GM13976 (cell line): ENCODE data around the gene KSR1.

Experiments used
- DNase-seq: peaks from one replicate; pipeline ENCODE4 v3.0.0; 2012; ENCODE audit warnings: low spot score
- in situ Hi-C: fragments of 300-500 bp; cut with MboI; formaldehyde crosslinking; loops from one replicate; pipeline ENCODE4 v1.12.0; 2022; ENCODE audit warnings: low sequenced_read_pairs, mixed read lengths, inconsistent platforms; ENCODE audit not compliant: unreplicated experiment
- TF ChIP-seq, protein P1 (sequence below): IDR thresholded peaks from 2 replicates; pipeline ENCODE4 v1.5.1; 2012; ENCODE audit warnings: borderline replicate concordance, mild to moderate bottlenecking; ENCODE audit not compliant: insufficient read depth; ENCODE audit errors: extremely low read depth, missing control alignments, control extremely low read depth

KSR1 gene

DNA sequence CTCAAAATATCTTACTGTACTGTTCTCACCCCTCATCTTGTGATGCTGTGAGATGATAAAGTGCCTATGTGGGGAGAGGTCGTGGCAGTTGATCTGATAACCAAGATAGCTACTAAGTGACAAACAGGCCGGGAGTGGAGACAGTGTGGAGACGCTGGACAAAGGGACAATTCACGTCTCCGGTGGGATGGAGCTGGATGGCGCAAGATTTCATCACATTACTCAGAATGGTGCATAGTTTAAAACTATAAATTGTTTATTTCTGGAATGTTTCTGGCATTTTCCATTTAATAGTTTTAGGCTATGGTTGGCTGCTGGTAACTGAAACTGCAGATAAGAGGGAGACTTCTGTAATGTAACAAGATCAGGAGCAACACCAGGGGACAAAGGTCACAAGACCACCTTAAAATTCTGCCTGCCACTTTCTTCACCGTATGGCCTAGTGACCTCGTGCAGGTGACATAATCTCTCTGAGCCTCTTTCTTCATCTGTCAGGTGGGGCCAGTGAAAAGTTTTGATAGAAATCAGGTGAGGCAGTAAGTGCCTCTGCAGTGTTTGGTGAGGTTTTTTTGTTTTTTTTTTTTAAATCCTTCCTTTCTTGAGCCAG, 120.3 kb downstream of the KSR1 start:
- TF ChIP-seq, protein P1, sequence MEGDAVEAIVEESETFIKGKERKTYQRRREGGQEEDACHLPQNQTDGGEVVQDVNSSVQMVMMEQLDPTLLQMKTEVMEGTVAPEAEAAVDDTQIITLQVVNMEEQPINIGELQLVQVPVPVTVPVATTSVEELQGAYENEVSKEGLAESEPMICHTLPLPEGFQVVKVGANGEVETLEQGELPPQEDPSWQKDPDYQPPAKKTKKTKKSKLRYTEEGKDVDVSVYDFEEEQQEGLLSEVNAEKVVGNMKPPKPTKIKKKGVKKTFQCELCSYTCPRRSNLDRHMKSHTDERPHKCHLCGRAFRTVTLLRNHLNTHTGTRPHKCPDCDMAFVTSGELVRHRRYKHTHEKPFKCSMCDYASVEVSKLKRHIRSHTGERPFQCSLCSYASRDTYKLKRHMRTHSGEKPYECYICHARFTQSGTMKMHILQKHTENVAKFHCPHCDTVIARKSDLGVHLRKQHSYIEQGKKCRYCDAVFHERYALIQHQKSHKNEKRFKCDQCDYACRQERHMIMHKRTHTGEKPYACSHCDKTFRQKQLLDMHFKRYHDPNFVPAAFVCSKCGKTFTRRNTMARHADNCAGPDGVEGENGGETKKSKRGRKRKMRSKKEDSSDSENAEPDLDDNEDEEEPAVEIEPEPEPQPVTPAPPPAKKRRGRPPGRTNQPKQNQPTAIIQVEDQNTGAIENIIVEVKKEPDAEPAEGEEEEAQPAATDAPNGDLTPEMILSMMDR, result no peak
- DNase-seq, result no peak
- in situ Hi-C loops, result loop anchor here (10.0 to 25.0 kb wide), 2 partner anchors 112 to 514 kb away; no protein-coding TSS in a partner anchor

DNA sequence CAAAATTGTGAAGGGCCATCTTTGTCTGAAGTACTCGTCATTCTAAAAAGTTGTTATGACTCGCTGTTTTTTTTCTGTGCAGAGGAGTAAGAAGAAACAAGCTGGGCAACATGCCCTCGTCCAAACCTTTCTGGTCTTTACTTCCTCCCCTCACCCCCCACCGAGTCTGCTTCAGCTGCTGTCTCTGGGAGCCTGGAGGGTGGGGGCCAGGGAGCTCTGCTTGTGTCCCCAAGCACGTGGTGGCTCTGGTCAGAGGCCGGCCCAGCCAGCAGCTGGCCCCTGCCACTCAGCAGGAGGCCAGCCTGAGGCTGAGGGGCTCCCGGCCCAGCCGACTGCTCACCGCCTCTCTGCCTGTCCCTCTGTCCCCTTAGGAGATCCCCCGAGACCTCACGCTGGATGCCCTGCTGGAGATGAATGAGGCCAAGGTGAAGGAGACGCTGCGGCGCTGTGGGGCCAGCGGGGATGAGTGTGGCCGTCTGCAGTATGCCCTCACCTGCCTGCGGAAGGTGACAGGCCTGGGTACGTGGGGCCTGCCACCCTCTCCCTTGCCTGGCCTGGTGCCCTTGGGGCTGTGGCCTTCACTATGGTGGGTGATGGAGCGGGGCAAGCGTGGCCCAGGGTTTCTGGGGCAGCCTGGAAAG, 121.0 kb downstream of the KSR1 start:
- no peak for DNase-seq
- in situ Hi-C loops, result loop anchor here (10.0 to 25.0 kb wide), 2 partner anchors 112 to 515 kb away; no protein-coding TSS in a partner anchor

DNA sequence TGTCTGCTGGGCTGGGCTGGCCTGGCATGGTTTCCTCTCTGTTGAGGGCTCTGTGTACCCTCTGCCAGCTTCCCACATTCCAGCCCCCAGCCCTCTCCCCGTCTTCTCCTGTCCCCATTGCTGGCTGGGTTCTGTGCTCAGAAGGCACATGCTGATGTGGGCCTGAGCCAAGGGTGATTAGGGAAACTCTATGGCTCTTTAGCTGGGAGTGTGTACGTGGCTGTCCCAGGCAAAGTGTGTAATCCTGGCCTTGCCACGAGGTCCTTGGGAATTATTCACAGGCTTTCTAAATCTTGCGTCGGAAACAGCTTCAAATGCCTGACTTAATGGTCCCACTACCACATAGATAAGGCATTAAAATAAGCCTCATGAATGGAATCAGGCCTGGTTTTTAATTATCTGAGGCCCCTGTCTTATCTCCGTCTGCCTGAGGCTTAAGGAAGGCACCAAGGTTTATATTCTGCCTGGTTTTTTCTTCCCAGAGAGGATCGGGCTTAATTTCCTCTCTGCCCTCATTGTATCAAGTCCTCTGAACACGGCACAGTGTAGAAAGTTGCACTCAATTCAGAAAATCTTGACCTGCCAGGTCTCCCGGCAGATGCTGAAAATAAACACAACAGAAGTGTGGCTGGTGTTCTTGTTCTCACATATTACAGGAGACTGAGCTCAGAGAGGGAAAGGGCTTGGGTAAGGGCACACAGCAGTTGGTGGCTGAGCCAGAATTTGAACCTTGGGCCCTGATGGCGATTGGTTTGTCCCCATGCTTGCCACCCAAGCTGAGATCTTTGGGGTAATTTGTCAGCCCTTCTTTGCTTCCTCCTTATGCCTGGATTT, 121.9 kb downstream of the KSR1 start:
- TF ChIP-seq, protein P1, result no peak
- no peak for DNase-seq
- in situ Hi-C loops, result loop anchor here (10.0 to 25.0 kb wide), 2 partner anchors 113 to 516 kb away; no protein-coding TSS in a partner anchor

More for the DNA sequence above, 121.0 kb downstream of the KSR1 start:
- TF ChIP-seq, protein P1, result no peak

DNA sequence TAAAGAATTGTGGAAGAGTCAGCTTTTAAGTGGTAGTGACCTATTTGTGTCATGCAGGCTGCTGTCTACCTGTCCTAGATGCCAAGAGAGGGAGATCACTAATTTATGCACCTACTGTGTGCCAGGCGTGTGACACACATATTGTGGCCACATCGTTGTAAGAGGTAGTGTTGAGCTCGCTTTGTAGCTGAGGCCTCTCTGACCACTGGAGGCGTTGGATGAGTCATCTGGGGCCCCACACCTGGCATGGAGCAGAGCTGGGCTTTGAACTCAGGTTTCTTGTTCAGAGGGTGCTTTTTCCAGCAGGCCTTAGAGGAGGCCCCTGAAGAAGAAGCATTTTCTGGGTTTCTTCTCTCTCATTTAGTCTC, 122.5 kb downstream of the KSR1 start:
- TF ChIP-seq, protein P1, result no peak
- in situ Hi-C loops, result loop anchor here (10.0 to 25.0 kb wide), 2 partner anchors 114 to 516 kb away; no protein-coding TSS in a partner anchor
- peak; percentile 84 for DNase-seq

DNA sequence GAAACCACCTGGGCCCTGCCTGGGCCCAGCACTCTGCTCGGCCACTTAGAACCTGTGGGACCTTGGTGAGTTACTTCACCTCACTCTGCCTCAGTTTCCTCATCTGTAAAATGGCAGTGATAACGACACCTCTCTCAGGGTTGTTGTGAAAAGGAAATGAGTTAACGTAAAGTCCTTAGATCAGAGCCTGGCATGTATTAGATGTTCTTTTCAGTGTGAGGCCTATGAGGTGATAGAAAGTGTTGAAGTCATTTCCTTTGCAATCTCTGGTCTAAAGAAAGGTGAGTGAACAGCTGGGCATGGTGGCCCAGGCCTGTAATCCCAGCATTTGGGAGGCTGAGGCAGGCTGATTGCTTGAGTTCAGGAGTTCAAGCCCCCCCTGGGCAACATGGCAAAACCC, 123.1 kb downstream of the KSR1 start:
- peak; percentile 67 for DNase-seq
- TF ChIP-seq, protein P1, result no peak
- in situ Hi-C loops, result loop anchor here (10.0 to 25.0 kb wide), 2 partner anchors 115 to 517 kb away; no protein-coding TSS in a partner anchor

DNA sequence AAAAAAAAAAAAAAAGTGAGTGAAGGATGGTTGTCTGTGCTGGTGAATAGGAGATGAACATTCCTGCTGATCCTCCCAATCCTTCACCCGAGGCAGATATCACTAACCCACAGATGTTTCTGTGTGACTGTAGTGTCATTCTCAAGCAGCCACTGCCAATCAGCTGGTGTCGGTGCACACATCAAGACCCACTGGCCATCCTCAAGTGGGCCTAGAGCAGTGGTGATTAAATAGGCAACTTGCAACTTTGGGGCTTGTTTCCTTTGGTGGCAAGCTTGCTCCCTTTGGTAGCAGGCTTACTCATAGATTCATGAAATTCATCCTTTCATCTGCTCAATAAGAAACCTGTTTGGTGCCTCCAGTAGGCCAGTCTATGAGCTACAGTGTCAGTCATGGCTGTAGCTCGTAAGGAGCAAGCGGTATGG, 123.7 kb downstream of the KSR1 start:
- DNase-seq, result no peak
- TF ChIP-seq, protein P1, result no peak
- in situ Hi-C loops, result loop anchor here (10.0 to 25.0 kb wide), 2 partner anchors 115 to 518 kb away; no protein-coding TSS in a partner anchor
